Measurements from ENCODE around the gene STT3B.

Gene STT3B

GRCh38 chr3:31576521-31576920, 43.8 kb downstream of the STT3B start:
- H3K27ac ChIP-seq = no peak overlapping the region
- no peak for TF ChIP-seq ZFX (IDR thresholded peaks at IDR 0.05; ENCODE audit: borderline replicate concordance)
- TF ChIP-seq, protein P1, sequence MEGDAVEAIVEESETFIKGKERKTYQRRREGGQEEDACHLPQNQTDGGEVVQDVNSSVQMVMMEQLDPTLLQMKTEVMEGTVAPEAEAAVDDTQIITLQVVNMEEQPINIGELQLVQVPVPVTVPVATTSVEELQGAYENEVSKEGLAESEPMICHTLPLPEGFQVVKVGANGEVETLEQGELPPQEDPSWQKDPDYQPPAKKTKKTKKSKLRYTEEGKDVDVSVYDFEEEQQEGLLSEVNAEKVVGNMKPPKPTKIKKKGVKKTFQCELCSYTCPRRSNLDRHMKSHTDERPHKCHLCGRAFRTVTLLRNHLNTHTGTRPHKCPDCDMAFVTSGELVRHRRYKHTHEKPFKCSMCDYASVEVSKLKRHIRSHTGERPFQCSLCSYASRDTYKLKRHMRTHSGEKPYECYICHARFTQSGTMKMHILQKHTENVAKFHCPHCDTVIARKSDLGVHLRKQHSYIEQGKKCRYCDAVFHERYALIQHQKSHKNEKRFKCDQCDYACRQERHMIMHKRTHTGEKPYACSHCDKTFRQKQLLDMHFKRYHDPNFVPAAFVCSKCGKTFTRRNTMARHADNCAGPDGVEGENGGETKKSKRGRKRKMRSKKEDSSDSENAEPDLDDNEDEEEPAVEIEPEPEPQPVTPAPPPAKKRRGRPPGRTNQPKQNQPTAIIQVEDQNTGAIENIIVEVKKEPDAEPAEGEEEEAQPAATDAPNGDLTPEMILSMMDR (IDR thresholded peaks at IDR 0.05) = no peak

DNA sequence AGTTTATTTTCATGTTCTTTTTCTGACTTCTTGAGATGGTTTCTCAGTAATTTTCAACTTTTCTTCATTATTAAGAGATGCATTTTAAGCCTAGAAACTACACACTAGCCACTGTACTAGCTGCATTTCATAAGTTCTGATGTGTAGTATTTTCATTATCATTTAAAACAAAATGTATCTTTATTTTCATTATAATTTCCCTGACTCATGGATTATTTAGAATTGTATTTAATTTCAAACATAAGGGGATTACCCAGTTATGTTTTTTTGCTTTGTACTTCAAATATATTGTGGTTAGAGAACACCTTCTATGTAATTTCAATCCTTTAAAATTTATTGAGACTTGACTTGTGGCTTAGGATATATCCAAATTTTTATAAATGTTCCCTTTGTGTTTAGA, 44.5 kb downstream of the STT3B start:
- no peak overlapping the region for H3K27ac ChIP-seq
- TF ChIP-seq, protein P1 (IDR thresholded peaks at IDR 0.05) = no peak
- TF ChIP-seq ZFX (IDR thresholded peaks at IDR 0.05; ENCODE audit: borderline replicate concordance) = no peak

GRCh38 chr3:31579828-31580227, 47.1 kb downstream of the STT3B start:
- no peak overlapping the region for H3K27ac ChIP-seq
- TF ChIP-seq, protein P1 (IDR thresholded peaks at IDR 0.05) = no peak
- no peak for TF ChIP-seq ZFX (IDR thresholded peaks at IDR 0.05; ENCODE audit: borderline replicate concordance)

- no peak for TF ChIP-seq ZFX (IDR thresholded peaks at IDR 0.05; ENCODE audit: borderline replicate concordance)
- TF ChIP-seq, protein P1 (IDR thresholded peaks at IDR 0.05) = no peak
Observed at GRCh38 chr3:31580645-31581044, 47.9 kb downstream of the STT3B start.

DNA sequence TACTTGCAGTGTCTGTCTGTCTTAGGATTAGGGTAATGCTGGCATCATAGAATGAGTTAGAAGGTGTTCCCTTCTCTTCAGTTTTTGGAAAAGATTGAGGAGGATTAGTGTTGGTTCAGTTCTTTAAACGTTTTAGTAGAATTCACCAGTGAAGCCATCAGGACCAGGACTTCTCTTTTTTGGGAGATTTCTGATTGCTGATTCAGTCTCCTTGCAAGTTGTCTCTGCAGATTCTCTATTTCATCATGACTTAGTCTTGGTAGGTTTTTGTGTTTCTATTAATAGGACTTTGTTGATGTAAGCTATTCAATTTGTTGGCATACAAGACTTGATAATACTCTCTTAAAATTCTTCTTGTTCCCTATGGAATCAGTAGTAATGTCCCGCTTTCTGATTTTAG, 48.9 kb downstream of the STT3B start:
- H3K27ac ChIP-seq = no peak overlapping the region
- TF ChIP-seq, protein P1 (IDR thresholded peaks at IDR 0.05) = no peak
- no peak for TF ChIP-seq ZFX (IDR thresholded peaks at IDR 0.05; ENCODE audit: borderline replicate concordance)

More at GRCh38 chr3:31580645-31581044, 47.9 kb downstream of the STT3B start:
- H3K27ac ChIP-seq = no peak overlapping the region

GRCh38 chr3:31589228-31589627, 56.5 kb downstream of the STT3B start:
- H3K27ac ChIP-seq = no peak overlapping the region
- TF ChIP-seq, protein P1 (IDR thresholded peaks at IDR 0.05) = no peak
- no peak for TF ChIP-seq ZFX (IDR thresholded peaks at IDR 0.05; ENCODE audit: borderline replicate concordance)

GRCh38 chr3:31590650-31591049, 57.9 kb downstream of the STT3B start:
- no peak for TF ChIP-seq ZFX (IDR thresholded peaks at IDR 0.05; ENCODE audit: borderline replicate concordance)
- TF ChIP-seq, protein P1 (IDR thresholded peaks at IDR 0.05) = no peak
- H3K27ac ChIP-seq = no peak overlapping the region

Measured in 22Rv1 (cell line).